ENCODE measurements around the gene CIZ1. TPM values are rescaled to one million over a fixed set of nuclear protein-coding genes. Genes with fewer than 3 reads are reported as not detected.

Gene CIZ1
- 36.6 and 37.0 TPM in 2 replicates for polyA plus RNA-seq (2012; rRNA removed)
- 21.4 and 22.4 TPM in 2 replicates for polyA plus RNA-seq (2012; cell fraction: cytosol; rRNA removed)
- 98.3 and 112 TPM in 2 replicates for polyA plus RNA-seq (2012; cell fraction: nucleus; rRNA removed)

- H3K4me2 ChIP-seq, result peak within 1 kb of the TSS; percentile 89
- ChIA-PET POLR2A (interaction anchor here (1.0 to 1.6 kb wide), 4 partner anchors 9 to 85 kb away, joined by 3 to 5 read pairs (median 4); partner anchors contain the start of genes BBLN, GOLGA2 and SWI5), CTCF (interaction anchor here (0.6 to 3.4 kb wide), 15 partner anchors 8 to 221 kb away, joined by 3 to 18 read pairs (median 4); partner anchors contain the start of gene BBLN)
- no peaks in the 10 kb centered on the region for H4K20me1 ChIP-seq (ENCODE audit: insufficient read depth)
- peak within 1 kb of the TSS; percentile 63 to 94 for H3K4me3 ChIP-seq (ENCODE audit: low read depth in 2 of 2, low read length in 1 of 2)
- WGBS (ENCODE audit: low lambda C conversion rate), result 1% methylated on average over 11 of the region's 71 CpGs
- no peaks in the 10 kb centered on the region for H3K9me2 ChIP-seq
- H3K9me3 ChIP-seq, result no peaks in the 10 kb centered on the region
- H3F3A ChIP-seq (replicated peaks; ENCODE audit: insufficient read depth), result peaks cover 11% of the 10 kb centered on the region
- H3K9ac ChIP-seq, result peak within 1 kb of the TSS; percentile 96
- H3K27ac ChIP-seq (ENCODE audit: low read depth in 2 of 2, low read length in 1 of 2), result peak within 1 kb of the TSS; percentile 61 to 81
- H3K36me3 ChIP-seq (replicated peaks in 1 of 2; ENCODE audit: control insufficient read depth in 1 of 2, insufficient read depth in 2 of 2, low read length in 1 of 2), result peaks cover 9 to 27% of the 10 kb centered on the region in 2 experiments
- H3K79me2 ChIP-seq (ENCODE audit: insufficient read depth), result peaks cover 34% of the 10 kb centered on the region
- peak; percentile 97 for DNase-seq
- H2AFZ ChIP-seq (ENCODE audit: low read depth), result peak within 1 kb of the TSS; percentile 82
- H3K27me3 ChIP-seq (ENCODE audit: insufficient read depth), result no peaks in the 10 kb centered on the region
- H3K4me1 ChIP-seq (ENCODE audit: control insufficient read depth in 1 of 2, insufficient read depth in 2 of 2, low read depth in 1 of 2, low read length in 1 of 2), result peaks cover 5 to 11% of the 10 kb centered on the region in 2 experiments; a peak in 2 of 4 replicates
- TF ChIP-seq IRF3 (IDR thresholded peaks at IDR 0.05; ENCODE audit: low read depth, low read length), result no peak
- TF ChIP-seq REST (IDR thresholded peaks at IDR 0.05; ENCODE audit: low read depth, low read length), result no peak; the same call in 1 of the 2 replicates
- peak; percentile 34; the same call in 1 of the 2 replicates for TF ChIP-seq ELF1 (IDR thresholded peaks at IDR 0.05)
- TF ChIP-seq NRF1 (IDR thresholded peaks at IDR 0.05; ENCODE audit: low read depth, low read length), result no peak
- no peak for TF ChIP-seq USF2 (IDR thresholded peaks at IDR 0.05; ENCODE audit: borderline replicate concordance, low read depth, low read length)
- no peak for TF ChIP-seq TEAD4 (IDR thresholded peaks at IDR 0.05; ENCODE audit: borderline replicate concordance, insufficient read depth)
- TF ChIP-seq, protein P1, sequence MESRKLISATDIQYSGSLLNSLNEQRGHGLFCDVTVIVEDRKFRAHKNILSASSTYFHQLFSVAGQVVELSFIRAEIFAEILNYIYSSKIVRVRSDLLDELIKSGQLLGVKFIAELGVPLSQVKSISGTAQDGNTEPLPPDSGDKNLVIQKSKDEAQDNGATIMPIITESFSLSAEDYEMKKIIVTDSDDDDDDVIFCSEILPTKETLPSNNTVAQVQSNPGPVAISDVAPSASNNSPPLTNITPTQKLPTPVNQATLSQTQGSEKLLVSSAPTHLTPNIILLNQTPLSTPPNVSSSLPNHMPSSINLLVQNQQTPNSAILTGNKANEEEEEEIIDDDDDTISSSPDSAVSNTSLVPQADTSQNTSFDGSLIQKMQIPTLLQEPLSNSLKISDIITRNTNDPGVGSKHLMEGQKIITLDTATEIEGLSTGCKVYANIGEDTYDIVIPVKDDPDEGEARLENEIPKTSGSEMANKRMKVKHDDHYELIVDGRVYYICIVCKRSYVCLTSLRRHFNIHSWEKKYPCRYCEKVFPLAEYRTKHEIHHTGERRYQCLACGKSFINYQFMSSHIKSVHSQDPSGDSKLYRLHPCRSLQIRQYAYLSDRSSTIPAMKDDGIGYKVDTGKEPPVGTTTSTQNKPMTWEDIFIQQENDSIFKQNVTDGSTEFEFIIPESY (IDR thresholded peaks at IDR 0.05; ENCODE audit: borderline replicate concordance, low read depth), result no peak
- no peak for TF ChIP-seq MEF2A (IDR thresholded peaks at IDR 0.05; ENCODE audit: borderline replicate concordance, low read depth)
- TF ChIP-seq RXRA (IDR thresholded peaks at IDR 0.05; ENCODE audit: borderline replicate concordance, low read depth), result no peak
- TF ChIP-seq SIN3A (IDR thresholded peaks at IDR 0.05; ENCODE audit: borderline replicate concordance, low read depth, low read length), result 0 out of 2 replicates have a peak, but pooled peaks have one; percentile 10
- no peak; the same call in 1 of the 2 replicates for TF ChIP-seq JUND (IDR thresholded peaks at IDR 0.05)
- no peak for TF ChIP-seq EZH2phosphoT487 (IDR thresholded peaks at IDR 0.05; ENCODE audit: borderline replicate concordance, low read depth)
- no peak for TF ChIP-seq FOXJ3 (CRISPR knock-in tag; IDR thresholded peaks at IDR 0.05)
- TF ChIP-seq, protein P2, sequence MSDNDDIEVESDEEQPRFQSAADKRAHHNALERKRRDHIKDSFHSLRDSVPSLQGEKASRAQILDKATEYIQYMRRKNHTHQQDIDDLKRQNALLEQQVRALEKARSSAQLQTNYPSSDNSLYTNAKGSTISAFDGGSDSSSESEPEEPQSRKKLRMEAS (IDR thresholded peaks at IDR 0.05; ENCODE audit: low read depth), result peak; percentile 44; the same call in 1 of the 2 replicates
- no peak for TF ChIP-seq GATA2 (CRISPR knock-in tag; IDR thresholded peaks at IDR 0.05)
- TF ChIP-seq MXI1 (IDR thresholded peaks at IDR 0.05; ENCODE audit: low read depth, low read length), result peak; percentile 78
- no peak for TF ChIP-seq PBX3 (IDR thresholded peaks at IDR 0.05)
- peak; percentile 72 for TF ChIP-seq GABPA (IDR thresholded peaks at IDR 0.05; ENCODE audit: low read depth)
- peak; percentile 73 for TF ChIP-seq CTCF (IDR thresholded peaks at IDR 0.05)
- TF ChIP-seq TCF12 (IDR thresholded peaks at IDR 0.05), result no peak
- TF ChIP-seq RAD21 (IDR thresholded peaks at IDR 0.05; ENCODE audit: low read length), result no peak
These were observed at the start of gene CIZ1 for GRCh38 chr9:128191406-128192046. TSS of gene CIZ1 (minus strand) at chr9:128191572. CDS start at chr9:128190857, 715 bp downstream.

All from SK-N-SH (cell line).